DND-41 (cell line): ENCODE results near the gene SCAPER.

Experiments used
- ATAC-seq: fragments of 200-7000 bp; cut with Tn5 transposase; 3 replicates; pipeline ENCODE4 v1.9.1; 2021; ENCODE audit warnings: low read depth; ENCODE audit not compliant: insufficient read depth
- DNase-seq: peaks from one replicate; pipeline ENCODE4 v3.0.0-alpha.2; 2020
- H2AFZ ChIP-seq: 2 replicates; pipeline ENCODE4 v1.6.0; 2012; ENCODE audit warnings: low read depth, low read length
- H3K27ac ChIP-seq: 2 replicates; pipeline ENCODE4 v1.5.1; 2012; ENCODE audit warnings: low read length, inconsistent platforms
- H3K27me3 ChIP-seq: fragments of 200-600 bp; sonication (generic); 2 replicates; pipeline ENCODE4 v1.6.0; 2012; ENCODE audit warnings: low read length, mild to moderate bottlenecking, inconsistent platforms; ENCODE audit not compliant: insufficient read depth, poor library complexity
- H3K36me3 ChIP-seq: 2 replicates; pipeline ENCODE4 v1.5.1; 2012; ENCODE audit warnings: low read length, inconsistent platforms; ENCODE audit not compliant: insufficient read depth
- H3K4me1 ChIP-seq: 2 replicates; pipeline ENCODE4 v1.5.1; 2012; ENCODE audit warnings: mild to moderate bottlenecking, low read length; ENCODE audit not compliant: insufficient read depth
- H3K4me2 ChIP-seq: 2 replicates; pipeline ENCODE4 v1.6.0; 2012; ENCODE audit warnings: mild to moderate bottlenecking, moderate library complexity, low read length, inconsistent platforms; ENCODE audit not compliant: insufficient read depth
- H3K4me3 ChIP-seq, 2 experiments: fragments of 200-600 bp in 1 of 2; shearing (Covaris generic) in 1 of 2; 2 replicates each; pipeline ENCODE4 v1.5.1; 2012 to 2016; ENCODE audit warnings: inconsistent platforms in 2 of 2, low read length in 2 of 2, mild to moderate bottlenecking in 2 of 2, low read depth in 1 of 2, moderate library complexity in 1 of 2
- H3K79me2 ChIP-seq: 2 replicates; pipeline ENCODE4 v1.6.0; 2012; ENCODE audit warnings: low read length, inconsistent platforms; ENCODE audit not compliant: insufficient read depth
- H3K9ac ChIP-seq: 2 replicates; pipeline ENCODE4 v1.6.0; 2012; ENCODE audit warnings: low read depth, mild to moderate bottlenecking, inconsistent platforms, low read length, moderate library complexity
- H3K9me3 ChIP-seq: 2 replicates; pipeline ENCODE4 v1.5.1; 2012; ENCODE audit warnings: low read length, moderate library complexity, mild to moderate bottlenecking, inconsistent platforms; ENCODE audit not compliant: insufficient read depth, severe bottlenecking
- H4K20me1 ChIP-seq: 2 replicates; pipeline ENCODE4 v1.6.0; 2012; ENCODE audit warnings: low read length; ENCODE audit not compliant: insufficient read depth
- EZH2 ChIP-seq: IDR thresholded peaks from 3 replicates; pipeline ENCODE4 v1.6.1; 2012; ENCODE audit warnings: borderline replicate concordance, low read depth, mild to moderate bottlenecking, moderate library complexity, low read length, inconsistent platforms; ENCODE audit not compliant: severe bottlenecking
- TF ChIP-seq, protein P1 (sequence below): IDR thresholded peaks from 2 replicates; pipeline ENCODE4 v1.5.1; 2012; ENCODE audit warnings: borderline replicate concordance, low read length, moderate library complexity, mild to moderate bottlenecking; ENCODE audit not compliant: poor library complexity, severe bottlenecking; ENCODE audit errors: extremely low read depth

The SCAPER gene

DNA sequence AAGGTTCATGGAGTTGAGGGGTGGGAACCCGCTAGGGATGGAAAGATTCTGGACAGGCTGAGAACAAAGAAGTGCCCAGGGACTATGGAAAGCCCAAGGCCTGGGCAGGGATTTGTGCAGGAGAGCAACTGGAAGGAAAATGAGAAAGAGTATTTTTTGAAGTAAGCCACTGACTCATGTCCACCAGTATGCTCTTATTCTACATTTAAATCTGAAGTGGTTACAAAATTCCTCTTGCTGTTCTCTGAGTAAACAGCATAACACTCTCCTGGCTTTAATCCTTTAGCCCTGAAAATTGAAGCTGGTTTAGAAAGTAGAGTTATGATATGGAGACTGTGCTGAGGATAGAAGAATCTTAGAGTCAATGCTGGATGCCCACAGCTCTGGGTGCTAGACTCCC lies 403.4 kb downstream of the SCAPER start:
- no peak overlapping the region for H3K27ac ChIP-seq
- no peak overlapping the region for H3K9ac ChIP-seq
- no peak for DNase-seq
- ATAC-seq: no peak
- H2AFZ ChIP-seq: no peak overlapping the region
- H3K27me3 ChIP-seq: no peaks in the 10 kb centered on the region
- no peaks in the 10 kb centered on the region for H4K20me1 ChIP-seq
- H3K4me3 ChIP-seq: no peak overlapping the region
- H3K4me2 ChIP-seq: no peak overlapping the region
- TF ChIP-seq, protein P1, sequence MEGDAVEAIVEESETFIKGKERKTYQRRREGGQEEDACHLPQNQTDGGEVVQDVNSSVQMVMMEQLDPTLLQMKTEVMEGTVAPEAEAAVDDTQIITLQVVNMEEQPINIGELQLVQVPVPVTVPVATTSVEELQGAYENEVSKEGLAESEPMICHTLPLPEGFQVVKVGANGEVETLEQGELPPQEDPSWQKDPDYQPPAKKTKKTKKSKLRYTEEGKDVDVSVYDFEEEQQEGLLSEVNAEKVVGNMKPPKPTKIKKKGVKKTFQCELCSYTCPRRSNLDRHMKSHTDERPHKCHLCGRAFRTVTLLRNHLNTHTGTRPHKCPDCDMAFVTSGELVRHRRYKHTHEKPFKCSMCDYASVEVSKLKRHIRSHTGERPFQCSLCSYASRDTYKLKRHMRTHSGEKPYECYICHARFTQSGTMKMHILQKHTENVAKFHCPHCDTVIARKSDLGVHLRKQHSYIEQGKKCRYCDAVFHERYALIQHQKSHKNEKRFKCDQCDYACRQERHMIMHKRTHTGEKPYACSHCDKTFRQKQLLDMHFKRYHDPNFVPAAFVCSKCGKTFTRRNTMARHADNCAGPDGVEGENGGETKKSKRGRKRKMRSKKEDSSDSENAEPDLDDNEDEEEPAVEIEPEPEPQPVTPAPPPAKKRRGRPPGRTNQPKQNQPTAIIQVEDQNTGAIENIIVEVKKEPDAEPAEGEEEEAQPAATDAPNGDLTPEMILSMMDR: no peak
- TF ChIP-seq EZH2: no peak
- no peaks in the 10 kb centered on the region for H3K4me1 ChIP-seq
- no peaks in the 10 kb centered on the region for H3K9me3 ChIP-seq
- peaks cover 9% of the 10 kb centered on the region; the same call in 1 of the 2 replicates for H3K36me3 ChIP-seq
- no peaks in the 10 kb centered on the region for H3K79me2 ChIP-seq

DNA sequence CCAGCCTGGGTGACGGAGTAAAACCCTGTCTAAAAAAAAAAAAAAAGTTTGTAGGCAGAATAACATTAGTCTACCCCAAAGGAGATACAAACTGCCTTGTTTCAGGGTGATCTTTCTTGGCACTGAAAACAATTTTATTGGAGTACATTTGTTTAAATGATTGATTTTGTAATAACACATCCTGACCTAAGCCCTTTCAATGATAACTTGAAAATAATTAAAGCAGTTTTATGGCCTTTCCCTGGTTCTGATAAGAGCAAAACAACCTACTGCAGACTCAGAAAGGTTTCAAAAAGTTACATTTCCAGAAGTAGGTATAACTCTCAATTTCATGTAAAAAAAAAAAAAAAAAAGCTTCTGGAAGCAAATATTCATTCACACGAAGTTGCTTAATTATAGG lies 404.1 kb downstream of the SCAPER start:
- ATAC-seq (no peak), DNase-seq (no peak)
- Histone ChIP-seq H2AFZ (no peak overlapping the region), H4K20me1 (no peaks in the 10 kb centered on the region), H3K4me2 (no peak overlapping the region), H3K9ac (no peak overlapping the region), H3K27ac (no peak overlapping the region), H3K27me3 (no peaks in the 10 kb centered on the region), H3K4me3 (no peak overlapping the region), H3K9me3 (no peaks in the 10 kb centered on the region), H3K79me2 (no peaks in the 10 kb centered on the region), H3K4me1 (no peaks in the 10 kb centered on the region), H3K36me3 (peaks cover 9% of the 10 kb centered on the region; the same call in 1 of the 2 replicates)
- TF ChIP-seq EZH2: no peak
- TF ChIP-seq, protein P1: no peak

DNA sequence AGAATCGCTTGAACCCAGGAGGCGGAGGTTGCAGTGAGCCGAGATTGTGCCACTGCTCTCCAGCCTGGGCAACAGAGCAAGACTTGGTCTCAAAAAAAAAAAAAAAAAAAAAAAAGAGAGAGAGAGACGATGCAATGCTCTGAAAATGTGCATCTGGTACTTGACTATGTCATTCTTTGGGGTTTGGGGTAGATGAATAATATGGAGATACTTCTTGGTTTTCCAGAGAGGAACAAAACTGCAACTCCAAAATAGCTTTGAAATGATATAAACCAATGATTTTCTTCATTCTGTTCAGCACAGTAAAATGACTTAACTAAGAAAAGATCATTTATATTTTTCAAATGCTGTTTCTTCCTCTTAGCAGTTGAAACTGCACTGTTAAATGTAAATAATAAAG lies 409.7 kb downstream of the SCAPER start:
- H2AFZ ChIP-seq: no peak overlapping the region
- H3K27ac ChIP-seq: no peak overlapping the region
- no peak for DNase-seq
- H4K20me1 ChIP-seq: no peaks in the 10 kb centered on the region
- H3K79me2 ChIP-seq: no peaks in the 10 kb centered on the region
- no peak overlapping the region for H3K4me2 ChIP-seq
- H3K4me3 ChIP-seq: no peak overlapping the region
- no peaks in the 10 kb centered on the region for H3K27me3 ChIP-seq
- no peak for TF ChIP-seq EZH2
- TF ChIP-seq, protein P1: no peak
- no peak for ATAC-seq
- no peaks in the 10 kb centered on the region for H3K4me1 ChIP-seq
- no peaks in the 10 kb centered on the region for H3K9me3 ChIP-seq
- H3K36me3 ChIP-seq: no peaks in the 10 kb centered on the region
- H3K9ac ChIP-seq: no peak overlapping the region

DNA sequence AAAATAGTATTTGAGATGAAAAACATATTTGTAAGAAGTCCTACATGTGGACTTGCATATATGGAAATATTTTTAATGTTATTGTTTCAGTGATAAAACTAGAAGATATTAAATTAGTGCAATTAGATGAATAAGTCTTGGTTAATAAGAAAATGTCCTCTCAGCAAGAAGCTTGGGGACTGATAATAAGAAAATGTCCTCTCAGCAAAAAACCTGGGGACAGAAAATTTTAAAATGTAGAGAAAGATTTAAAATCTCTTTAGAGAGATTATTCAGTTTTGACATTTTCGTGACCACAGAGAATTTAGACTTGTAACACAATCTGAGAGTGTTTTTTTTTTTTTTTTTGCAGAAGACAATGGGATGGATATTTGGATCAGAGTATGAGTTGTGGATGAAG lies 412.6 kb downstream of the SCAPER start:
- Histone ChIP-seq H3K36me3 (no peaks in the 10 kb centered on the region), H3K27ac (no peak overlapping the region), H3K27me3 (no peaks in the 10 kb centered on the region), H4K20me1 (no peaks in the 10 kb centered on the region), H3K4me2 (no peak overlapping the region), H3K9ac (no peak overlapping the region), H2AFZ (no peak overlapping the region), H3K4me3 (no peak overlapping the region), H3K79me2 (no peaks in the 10 kb centered on the region), H3K4me1 (no peaks in the 10 kb centered on the region), H3K9me3 (no peaks in the 10 kb centered on the region)
- TF ChIP-seq, protein P1: no peak
- no peak for TF ChIP-seq EZH2
- DNase-seq: no peak
- ATAC-seq: no peak
